ENCODE data around the gene SPOCK1.
"Not testable (repeated sequence)": the region's sequence is repeated elsewhere in the genome, so short reads cannot be mapped to it uniquely, and the experiment has no call there.

Gene SPOCK1

GRCh38 chr5:137498736-137499505 is at the start of gene SPOCK1:
SPOCK1 (minus strand) TSS chr5:137499326.
- DNase-seq = peak; percentile 20 to 65

GRCh38 chr5:137545956-137546355 is 46.8 kb upstream of the SPOCK1 start:
- DNase-seq = no peak

GRCh38 chr5:137535449-137535848 is 36.3 kb upstream of the SPOCK1 start:
- DNase-seq = not testable (repeated sequence)

GRCh38 chr5:137533963-137534362 is 34.8 kb upstream of the SPOCK1 start:
- no peak for DNase-seq

- DNase-seq = no peak
Observed at GRCh38 chr5:137531266-137531665, 32.1 kb upstream of the SPOCK1 start.

GRCh38 chr5:137521246-137521645 is 22.1 kb upstream of the SPOCK1 start:
- DNase-seq = no peak

- no peak for DNase-seq
Observed at GRCh38 chr5:137516961-137517360, 17.8 kb upstream of the SPOCK1 start.

- DNase-seq = no peak
Observed at GRCh38 chr5:137516251-137516797, 17.2 kb upstream of the SPOCK1 start.

- DNase-seq = no peak
Observed at GRCh38 chr5:137515238-137515637, 16.1 kb upstream of the SPOCK1 start.

- DNase-seq = no peak
Observed at GRCh38 chr5:137510671-137511070, 11.5 kb upstream of the SPOCK1 start.

- no peak for DNase-seq
Observed at GRCh38 chr5:137507150-137507549, 8.0 kb upstream of the SPOCK1 start.

- no peak for DNase-seq
Observed at GRCh38 chr5:137506296-137506695, 7.2 kb upstream of the SPOCK1 start.

GRCh38 chr5:137504916-137505315 is 5.8 kb upstream of the SPOCK1 start:
- DNase-seq = no peak

GRCh38 chr5:137503456-137503855 is 4.3 kb upstream of the SPOCK1 start:
- no peak for DNase-seq

- no peak for DNase-seq
Observed at GRCh38 chr5:137502632-137503031, 3.5 kb upstream of the SPOCK1 start.

GRCh38 chr5:137501846-137502406 is 2.8 kb upstream of the SPOCK1 start:
- DNase-seq = no peak

- no peak for DNase-seq
Observed at GRCh38 chr5:137501226-137501625, 2.1 kb upstream of the SPOCK1 start.

- no peak for DNase-seq
Observed at GRCh38 chr5:137500615-137501225, 1.6 kb upstream of the SPOCK1 start.

GRCh38 chr5:137499506-137499847 is 351 bp upstream of the SPOCK1 start:
- not testable (repeated sequence) for DNase-seq

GRCh38 chr5:137498301-137498735 is 808 bp downstream of the SPOCK1 start:
- no peak for DNase-seq

GRCh38 chr5:137497396-137498290 is 1.5 kb downstream of the SPOCK1 start:
- no peak for DNase-seq

- DNase-seq = no peak
Observed at GRCh38 chr5:137496919-137497318, 2.2 kb downstream of the SPOCK1 start.

GRCh38 chr5:137492331-137492730 is 6.8 kb downstream of the SPOCK1 start:
- no peak for DNase-seq

Measured in stimulated activated CD4-positive, alpha-beta T cell treated with anti-CD3 and anti-CD28 coated beads, Interleukin-4, amount 100 ng/mL, for 4 hours (primary cell).